Gastroesophageal sphincter (tissue), 3 donors: ENCODE measurements around the gene CTSV.

Experiments used
- EP300 ChIP-seq: sonication (generic); formaldehyde crosslinking; IDR thresholded peaks from one replicate; pipeline ENCODE4 v1.6.1; 2017; ENCODE audit warnings: antibody characterized with exemption, mild to moderate bottlenecking
- POLR2A ChIP-seq, 2 donors: fragments of 450-650 bp; IDR thresholded peaks; one replicate each; pipeline ENCODE4 v1.6.1; 2017; ENCODE audit warnings: antibody characterized with exemption in 2 of 2, mild to moderate bottlenecking in 2 of 2, moderate library complexity in 1 of 2
- POLR2AphosphoS5 ChIP-seq: sonication (generic); formaldehyde crosslinking; IDR thresholded peaks from one replicate; pipeline ENCODE4 v1.6.1; 2017; ENCODE audit warnings: antibody characterized with exemption
- TF ChIP-seq, protein P1 (sequence below), 4 experiments: fragments of 200-600 bp in 2 of 4; fragments of 450-650 bp in 2 of 4; sonication (generic) in 1 of 4; IDR thresholded peaks; one replicate each; pipeline ENCODE4 v1.5.1; 2017 to 2019; ENCODE audit warnings: antibody characterized with exemption in 4 of 4, mild to moderate bottlenecking in 2 of 4, moderate library complexity in 2 of 4

DNA sequence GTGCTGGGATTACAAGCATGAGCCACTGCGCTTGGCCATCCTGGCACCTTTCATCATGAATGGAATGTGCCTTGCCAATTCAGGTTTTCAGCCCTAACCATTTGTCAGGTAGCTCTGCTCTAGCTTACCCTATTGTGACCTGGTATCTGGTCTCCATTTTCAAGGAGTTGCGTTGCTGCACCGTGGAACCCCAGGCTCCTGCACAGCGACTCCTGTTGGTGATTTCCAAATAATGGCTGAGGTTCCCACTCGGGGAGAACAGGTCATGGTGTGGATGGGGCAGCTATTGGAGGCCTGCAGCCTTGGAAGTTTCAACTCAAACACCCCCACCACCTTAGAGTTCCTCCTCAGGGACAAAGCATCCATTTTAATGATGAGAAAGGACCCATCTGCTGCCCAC is 18.7 kb upstream of the CTSV start:
- TF ChIP-seq, protein P1, sequence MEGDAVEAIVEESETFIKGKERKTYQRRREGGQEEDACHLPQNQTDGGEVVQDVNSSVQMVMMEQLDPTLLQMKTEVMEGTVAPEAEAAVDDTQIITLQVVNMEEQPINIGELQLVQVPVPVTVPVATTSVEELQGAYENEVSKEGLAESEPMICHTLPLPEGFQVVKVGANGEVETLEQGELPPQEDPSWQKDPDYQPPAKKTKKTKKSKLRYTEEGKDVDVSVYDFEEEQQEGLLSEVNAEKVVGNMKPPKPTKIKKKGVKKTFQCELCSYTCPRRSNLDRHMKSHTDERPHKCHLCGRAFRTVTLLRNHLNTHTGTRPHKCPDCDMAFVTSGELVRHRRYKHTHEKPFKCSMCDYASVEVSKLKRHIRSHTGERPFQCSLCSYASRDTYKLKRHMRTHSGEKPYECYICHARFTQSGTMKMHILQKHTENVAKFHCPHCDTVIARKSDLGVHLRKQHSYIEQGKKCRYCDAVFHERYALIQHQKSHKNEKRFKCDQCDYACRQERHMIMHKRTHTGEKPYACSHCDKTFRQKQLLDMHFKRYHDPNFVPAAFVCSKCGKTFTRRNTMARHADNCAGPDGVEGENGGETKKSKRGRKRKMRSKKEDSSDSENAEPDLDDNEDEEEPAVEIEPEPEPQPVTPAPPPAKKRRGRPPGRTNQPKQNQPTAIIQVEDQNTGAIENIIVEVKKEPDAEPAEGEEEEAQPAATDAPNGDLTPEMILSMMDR (IDR thresholded peaks at IDR 0.05) = no peak
- no peak for TF ChIP-seq EP300
- no peak for TF ChIP-seq POLR2A (IDR thresholded peaks at IDR 0.05)
- no peak for TF ChIP-seq POLR2AphosphoS5
